ENCODE data around the gene CNTN5.

Gene CNTN5

DNA sequence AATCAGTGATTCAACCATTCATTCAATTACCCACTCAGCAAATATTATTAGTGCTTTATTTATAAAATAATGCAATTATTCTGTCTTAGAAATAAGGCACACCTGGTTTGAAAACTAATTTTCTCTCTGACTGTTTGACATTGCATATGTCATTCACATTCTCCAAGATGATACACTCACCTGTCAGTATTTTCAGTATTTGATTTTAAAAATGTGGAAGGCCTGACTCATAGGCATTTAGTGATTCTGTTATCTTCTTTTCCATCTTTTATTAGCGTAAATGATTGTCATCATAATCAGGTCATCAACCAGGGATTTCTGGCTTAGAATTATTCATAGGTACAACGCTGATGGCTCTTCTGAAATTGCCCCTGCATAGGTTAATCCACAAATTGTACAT is 480.9 kb downstream of the CNTN5 start:
- no peak for DNase-seq
- TF ChIP-seq POLR2A (IDR thresholded peaks at IDR 0.05; ENCODE audit: low read length) (no peak), GATA1 (IDR thresholded peaks at IDR 0.05; ENCODE audit: low read depth, low read length) (no peak)

DNA sequence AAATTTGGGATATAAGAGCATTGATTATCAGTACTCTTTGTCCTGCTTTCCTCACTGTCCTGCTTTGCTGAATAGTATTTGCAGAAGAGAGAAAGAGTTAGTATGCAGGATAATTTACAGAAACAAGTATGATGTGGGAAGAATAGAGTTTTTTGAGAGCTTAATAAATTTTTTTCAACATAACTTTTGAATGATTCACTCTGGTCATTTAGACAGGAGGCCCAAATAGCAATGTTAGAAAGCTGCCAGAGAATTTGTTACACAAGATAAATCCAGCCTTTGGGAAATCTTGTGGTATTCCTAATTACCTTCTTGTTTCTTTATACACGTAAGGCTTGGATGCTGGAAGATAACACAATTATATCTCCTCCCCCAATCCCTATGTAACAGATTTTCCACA is 484.6 kb downstream of the CNTN5 start:
- DNase-seq = no peak
- TF ChIP-seq GATA1 (IDR thresholded peaks at IDR 0.05; ENCODE audit: low read depth, low read length) = no peak
- no peak for TF ChIP-seq POLR2A (IDR thresholded peaks at IDR 0.05; ENCODE audit: low read length)

DNA sequence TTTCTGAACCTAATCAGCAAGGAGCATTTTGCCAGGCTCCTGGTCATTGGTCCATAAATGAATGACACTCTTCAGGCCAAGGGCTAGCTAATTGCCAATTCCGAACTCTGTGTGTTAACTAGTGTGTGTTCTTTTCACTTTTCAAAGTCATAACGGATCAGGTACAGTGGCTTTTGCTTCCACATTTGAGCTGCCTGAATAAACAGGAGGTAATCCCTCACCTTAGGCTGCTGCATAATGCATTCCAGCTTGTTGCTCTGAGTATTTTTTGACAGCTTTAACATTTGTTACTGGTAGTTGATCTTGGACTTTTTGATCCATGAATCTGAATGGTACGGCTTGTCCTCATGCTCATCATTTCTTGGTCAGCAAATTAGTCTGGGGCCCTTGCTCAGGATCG is 485.1 kb downstream of the CNTN5 start:
- no peak for TF ChIP-seq GATA1 (IDR thresholded peaks at IDR 0.05; ENCODE audit: low read depth, low read length)
- no peak for TF ChIP-seq POLR2A (IDR thresholded peaks at IDR 0.05; ENCODE audit: low read length)
- DNase-seq = no peak

DNA sequence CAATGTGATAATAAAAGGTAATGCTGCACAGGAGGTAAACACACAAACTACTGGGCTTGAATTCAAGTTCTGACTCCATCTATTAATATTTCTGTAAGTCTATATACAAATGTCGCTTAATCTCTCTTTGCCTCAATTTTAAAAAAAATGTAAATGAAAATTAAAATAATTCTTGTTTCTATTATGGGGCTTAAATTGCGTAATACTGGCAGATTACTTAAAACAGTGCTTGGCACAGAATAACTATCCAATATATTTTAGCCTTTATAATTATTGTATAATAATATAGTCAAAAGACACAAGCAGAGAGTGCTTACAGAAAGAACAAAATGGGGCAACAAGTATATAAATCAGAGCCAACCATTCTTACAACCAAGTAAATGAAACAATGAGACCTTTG is 489.1 kb downstream of the CNTN5 start:
- DNase-seq = no peak
- TF ChIP-seq POLR2A (IDR thresholded peaks at IDR 0.05; ENCODE audit: low read length) (no peak), GATA1 (IDR thresholded peaks at IDR 0.05; ENCODE audit: low read depth, low read length) (no peak)

DNA sequence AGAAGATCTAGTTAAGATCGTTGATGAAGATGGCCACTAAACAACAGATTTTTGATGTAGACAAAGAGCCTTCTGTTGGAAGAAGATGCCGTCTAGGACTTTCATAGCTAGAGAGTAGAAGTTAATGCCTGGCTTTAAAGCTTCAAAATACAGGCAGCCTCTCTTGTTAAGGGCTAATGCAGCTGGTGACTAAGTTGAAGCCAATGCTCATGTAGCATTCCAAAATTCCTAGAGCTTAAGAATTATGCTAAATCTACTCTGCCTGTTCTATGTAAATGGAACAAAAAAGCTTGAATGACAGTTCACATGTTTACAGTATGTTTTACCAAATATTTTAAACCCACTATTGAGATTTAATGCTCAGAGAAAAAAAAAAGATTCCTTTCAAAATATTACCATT is 492.6 kb downstream of the CNTN5 start:
- DNase-seq = no peak
- no peak for TF ChIP-seq POLR2A (IDR thresholded peaks at IDR 0.05; ENCODE audit: low read length)
- no peak for TF ChIP-seq GATA1 (IDR thresholded peaks at IDR 0.05; ENCODE audit: low read depth, low read length)

DNA sequence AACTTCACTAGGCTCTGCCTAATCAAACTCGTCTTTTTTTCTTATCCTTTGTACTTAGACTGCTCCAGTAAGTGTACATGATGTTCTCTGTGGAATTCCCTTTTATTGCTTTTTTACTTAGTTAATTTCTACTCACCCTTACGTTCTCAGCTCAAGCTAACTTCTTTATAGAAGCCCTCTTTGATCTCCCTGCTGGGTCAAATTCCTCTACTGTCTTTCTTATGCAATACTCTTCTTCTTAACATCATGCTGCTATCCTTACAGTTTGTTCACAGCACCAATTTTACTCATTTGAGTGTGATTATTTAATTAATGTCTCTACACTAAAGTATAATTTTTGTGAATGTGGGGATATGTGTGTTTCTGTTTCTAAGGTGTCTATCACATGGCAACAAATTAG is 498.3 kb downstream of the CNTN5 start:
- DNase-seq = no peak
- TF ChIP-seq GATA1 (IDR thresholded peaks at IDR 0.05; ENCODE audit: low read depth, low read length) = no peak
- TF ChIP-seq POLR2A (IDR thresholded peaks at IDR 0.05; ENCODE audit: low read length) = no peak

DNA sequence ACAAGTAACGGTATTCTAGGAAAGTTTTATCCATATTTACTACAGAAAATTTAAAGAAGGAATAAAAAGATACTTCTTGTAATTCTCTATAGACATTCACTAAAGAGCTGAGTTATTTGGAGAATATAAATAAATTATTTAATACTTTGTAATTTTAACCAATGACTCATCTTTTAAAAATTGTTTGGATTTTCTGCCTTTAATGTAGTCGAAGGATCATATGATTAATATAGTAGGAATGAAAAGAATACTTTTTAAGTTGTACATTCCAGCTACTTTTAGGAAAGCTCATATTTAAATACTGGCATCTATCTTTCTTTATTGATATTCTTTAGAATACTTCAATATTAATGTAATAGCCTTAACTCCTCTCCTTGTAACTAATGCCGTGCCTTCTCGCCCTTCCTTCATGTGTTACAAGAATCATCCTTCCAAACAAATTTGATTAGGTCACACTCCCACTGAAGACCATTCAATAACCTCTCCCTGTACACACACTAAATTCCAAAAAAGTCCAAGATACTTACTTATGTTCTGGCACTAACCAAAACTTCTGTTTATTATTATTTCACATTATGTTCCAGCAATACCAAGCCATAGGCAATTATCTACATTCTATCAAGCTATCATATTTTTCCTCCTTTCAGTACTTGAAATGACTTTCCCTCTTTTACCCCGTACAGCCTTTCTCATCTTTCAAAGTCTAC is 501.9 kb downstream of the CNTN5 start:
- DNase-seq = no peak
- TF ChIP-seq GATA1 (IDR thresholded peaks at IDR 0.05; ENCODE audit: low read depth, low read length) (no peak), POLR2A (IDR thresholded peaks at IDR 0.05; ENCODE audit: low read length) (no peak)

DNA sequence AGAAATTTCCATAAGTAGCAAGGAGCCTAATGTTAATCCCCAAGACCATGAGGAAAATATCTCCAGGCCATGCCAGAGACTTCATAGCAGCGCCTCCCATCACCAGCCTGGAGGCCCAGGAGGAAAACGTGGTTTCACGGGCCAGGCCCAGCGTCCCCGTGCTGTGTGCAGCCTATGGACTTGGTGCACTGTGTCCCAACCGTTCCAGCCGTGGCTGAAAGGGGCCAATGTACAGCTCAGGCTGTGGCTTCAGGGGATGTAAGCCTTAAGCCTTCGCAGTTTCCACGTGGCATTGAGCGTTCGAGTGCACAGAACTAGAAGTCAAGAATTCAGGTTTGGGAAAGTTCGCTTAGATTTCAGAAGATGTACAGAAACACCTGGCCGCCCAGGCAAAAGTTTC is 510.7 kb downstream of the CNTN5 start:
- no peak for TF ChIP-seq GATA1 (IDR thresholded peaks at IDR 0.05; ENCODE audit: low read depth, low read length)
- no peak for TF ChIP-seq POLR2A (IDR thresholded peaks at IDR 0.05; ENCODE audit: low read length)
- no peak for DNase-seq

DNA sequence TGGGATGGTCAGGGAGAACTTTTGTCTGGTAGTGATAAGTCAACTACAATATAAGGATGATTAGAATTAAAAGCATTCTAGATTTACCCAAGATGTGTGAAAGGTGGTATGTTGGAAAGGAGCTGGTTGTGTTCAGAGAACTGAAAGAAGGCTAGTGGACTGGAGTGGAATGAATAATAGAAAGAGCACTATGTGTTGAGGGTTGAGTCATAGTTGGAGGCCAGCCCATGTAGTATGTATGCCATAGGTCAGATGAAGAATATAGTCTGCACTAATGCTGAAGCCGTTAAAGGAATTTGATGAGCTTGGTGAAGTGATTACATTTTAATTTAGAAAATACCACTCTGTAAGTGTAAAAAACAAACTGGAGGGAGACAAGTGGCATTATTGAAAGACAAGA is 514.1 kb downstream of the CNTN5 start:
- DNase-seq = no peak
- no peak for TF ChIP-seq GATA1 (IDR thresholded peaks at IDR 0.05; ENCODE audit: low read depth, low read length)
- no peak for TF ChIP-seq POLR2A (IDR thresholded peaks at IDR 0.05; ENCODE audit: low read length)

DNA sequence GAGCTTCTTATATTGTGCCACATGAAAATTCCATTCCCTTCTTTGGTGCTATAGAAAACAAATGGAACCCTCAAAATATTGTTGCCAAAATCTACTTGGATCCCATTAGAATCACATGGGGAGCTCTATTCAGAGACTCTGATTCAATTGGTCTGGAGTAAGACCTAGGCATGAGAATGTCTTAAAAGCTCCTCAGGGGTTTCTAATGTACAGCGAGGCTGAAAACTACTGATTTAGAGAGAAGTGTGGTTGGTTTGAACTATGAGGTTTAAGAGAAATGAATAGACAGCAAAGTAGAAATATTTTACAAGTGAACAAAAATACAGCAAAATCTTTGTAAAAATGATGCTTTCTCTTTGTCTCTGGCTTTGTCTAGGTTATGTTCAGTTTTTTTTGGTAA is 514.7 kb downstream of the CNTN5 start:
- no peak for TF ChIP-seq GATA1 (IDR thresholded peaks at IDR 0.05; ENCODE audit: low read depth, low read length)
- TF ChIP-seq POLR2A (IDR thresholded peaks at IDR 0.05; ENCODE audit: low read length) = no peak
- DNase-seq = no peak

DNA sequence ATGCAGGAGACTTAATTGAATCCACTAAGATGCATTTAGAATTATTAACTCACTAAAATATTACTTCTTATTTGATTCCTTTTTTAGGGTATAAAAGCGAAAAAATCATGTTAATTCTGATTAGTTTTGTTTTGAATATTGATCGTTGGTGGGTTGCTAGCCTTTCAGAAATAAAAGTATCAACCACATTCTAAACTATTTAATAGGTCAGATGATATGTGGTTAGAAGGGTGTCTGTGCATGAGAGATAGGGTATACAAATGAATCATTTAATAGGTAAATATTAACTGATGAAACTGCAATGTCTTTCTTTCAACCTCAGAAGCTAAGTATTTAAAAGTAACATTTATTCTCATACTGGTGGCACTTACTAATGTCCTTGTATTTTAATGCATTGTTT is 515.1 kb downstream of the CNTN5 start:
- no peak for DNase-seq

DNA sequence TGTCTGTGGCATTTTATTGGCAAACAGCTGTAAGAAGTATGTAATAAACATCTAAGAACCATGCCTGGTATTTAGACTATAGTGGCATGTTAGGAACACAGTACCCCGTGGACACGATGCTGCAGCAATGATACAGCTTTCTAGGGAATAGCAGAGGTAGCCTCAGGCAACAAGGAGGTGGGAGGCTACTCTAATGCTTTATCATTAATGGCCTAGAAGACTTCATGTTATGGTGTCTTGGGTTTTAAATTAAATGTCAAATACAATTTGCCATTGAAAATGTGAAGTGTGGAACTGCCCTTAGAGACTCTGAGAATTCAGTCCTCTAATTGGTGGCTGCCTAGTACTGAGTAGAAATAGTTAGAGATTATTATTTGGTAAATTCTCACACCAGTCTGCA is 516.9 kb downstream of the CNTN5 start:
- TF ChIP-seq GATA1 (IDR thresholded peaks at IDR 0.05; ENCODE audit: low read depth, low read length) (no peak), POLR2A (IDR thresholded peaks at IDR 0.05; ENCODE audit: low read length) (no peak)
- no peak for DNase-seq

More for the DNA sequence above, 515.1 kb downstream of the CNTN5 start:
- TF ChIP-seq GATA1 (IDR thresholded peaks at IDR 0.05; ENCODE audit: low read depth, low read length) (no peak), POLR2A (IDR thresholded peaks at IDR 0.05; ENCODE audit: low read length) (no peak)

DNA sequence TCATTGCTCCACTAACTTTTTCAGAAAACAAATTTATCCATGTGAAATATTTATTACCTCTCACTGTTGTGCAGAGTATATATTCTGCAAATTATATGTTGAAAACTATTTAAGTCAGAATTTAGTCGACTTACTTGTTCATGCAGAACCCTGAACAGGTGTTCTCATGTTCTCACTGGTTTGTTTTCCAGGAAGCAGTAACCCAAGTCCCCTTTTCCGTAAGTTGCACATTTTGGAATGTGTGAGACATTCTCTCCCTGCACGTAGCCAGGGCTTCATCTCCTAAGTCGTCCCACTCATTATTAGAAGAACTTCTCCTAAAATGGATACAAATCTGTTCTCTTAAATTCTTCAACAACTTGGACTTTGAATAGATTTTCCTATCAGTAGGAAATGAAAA is 524.9 kb downstream of the CNTN5 start:
- TF ChIP-seq GATA1 (IDR thresholded peaks at IDR 0.05; ENCODE audit: low read depth, low read length) (no peak), POLR2A (IDR thresholded peaks at IDR 0.05; ENCODE audit: low read length) (no peak)
- no peak for DNase-seq

DNA sequence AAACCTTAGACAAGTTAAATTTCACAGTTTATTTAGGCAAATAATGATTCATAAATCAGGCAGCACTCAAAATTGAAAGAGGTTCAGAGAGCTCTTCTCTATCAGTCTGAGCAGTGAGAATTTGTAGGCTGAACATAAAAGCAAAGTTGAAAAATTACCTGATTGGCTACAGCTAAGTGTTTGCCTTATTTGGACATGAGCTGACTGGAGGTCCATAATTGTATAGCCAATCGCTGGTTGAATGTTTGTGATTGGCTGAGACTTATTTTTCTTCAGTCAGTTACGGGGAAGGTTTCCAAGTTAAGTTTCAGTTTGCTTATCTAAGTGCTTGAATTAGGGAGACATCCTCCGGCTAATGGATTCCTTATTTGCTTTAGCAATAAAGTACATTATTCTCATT is 527.5 kb downstream of the CNTN5 start:
- TF ChIP-seq POLR2A (IDR thresholded peaks at IDR 0.05; ENCODE audit: low read length) (no peak), GATA1 (IDR thresholded peaks at IDR 0.05; ENCODE audit: low read depth, low read length) (no peak)
- no peak for DNase-seq

DNA sequence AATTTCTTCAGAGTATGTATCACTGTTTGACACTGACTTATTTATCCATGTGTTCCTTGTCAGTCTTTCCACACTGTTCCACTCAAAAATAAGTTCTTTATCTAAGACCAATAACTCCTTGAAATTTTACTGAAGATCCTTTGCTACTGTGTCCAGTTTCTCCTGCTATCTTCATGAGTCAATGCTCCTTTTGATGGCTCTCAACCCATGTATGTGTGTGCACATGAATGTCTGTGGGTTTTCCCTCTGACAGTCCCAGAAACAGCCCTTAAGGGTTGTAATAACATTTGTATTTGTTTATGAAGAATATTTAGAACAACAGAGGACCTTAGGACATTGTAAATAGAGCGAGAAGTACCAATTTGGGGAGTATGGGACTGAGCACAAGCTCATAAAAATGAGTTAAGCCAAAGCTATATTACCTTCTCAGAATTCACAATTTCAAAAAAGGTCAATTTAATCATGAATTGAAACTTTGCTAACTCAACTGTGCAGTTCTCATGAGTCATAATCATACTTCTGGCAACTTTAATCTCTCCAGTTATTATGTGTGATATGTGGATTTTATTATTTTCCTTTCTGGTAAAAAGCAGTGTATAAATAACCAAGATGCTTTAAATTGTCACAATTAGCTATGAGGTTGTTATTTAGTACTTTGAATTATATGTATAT is 533.6 kb downstream of the CNTN5 start:
- TF ChIP-seq POLR2A (IDR thresholded peaks at IDR 0.05; ENCODE audit: low read length) (no peak), GATA1 (IDR thresholded peaks at IDR 0.05; ENCODE audit: low read depth, low read length) (no peak)
- no peak for DNase-seq
